H1 (cell line): Measurements from ENCODE around the gene TEDC1. TPM values are rescaled to one million over a fixed set of nuclear protein-coding genes. Genes with fewer than 3 reads are reported as not detected.

Source experiments
- BACH1 ChIP-seq: IDR thresholded peaks from 2 replicates; pipeline ENCODE4 v1.6.1; 2012; ENCODE audit warnings: low read length, improper control_type of control experiment
- CEBPB ChIP-seq: IDR thresholded peaks from 2 replicates; pipeline ENCODE4 v1.6.1; 2012; ENCODE audit warnings: low read depth, low read length
- SIX5 ChIP-seq: IDR thresholded peaks from 2 replicates; pipeline ENCODE4 v1.6.1; 2011; ENCODE audit warnings: mild to moderate bottlenecking, low read depth, low read length
- polyA plus RNA-seq, 7 experiments: library from polyadenylated mRNA; depleted of rRNA in 3 of 7; stranded (reverse) in 5 of 7; unstranded in 2 of 7; fragments of >200 nt in 5 of 7; fragments of 200-250 nt in 2 of 7; gene quantifications; 1 replicate in 5 of 7; 2 replicates in 1 of 7; 4 replicates in 1 of 7; pipeline versions ENCODE4 v1.2.1 to v1.2.3, GENCODE V29; 2011 to 2013; ENCODE audit warnings: missing spikeins in 2 of 7, mixed read lengths in 2 of 7
- total RNA-seq: library from RNA; stranded (reverse); fragmentation: NEBNext Ultra II Directional; extraction: Animal tissue kit (Norgen Biotek cat#: 25700); gene quantifications from 2 replicates; pipeline ENCODE4 v1.2.1, GENCODE V29; 2021

Gene TEDC1
- total and polyA plus RNA-seq, 2 of the 8 experiments (the other 6 are each of a cell fraction or from before 2014, with no cell fraction given), result 5.6 to 14.8 TPM

DNA sequence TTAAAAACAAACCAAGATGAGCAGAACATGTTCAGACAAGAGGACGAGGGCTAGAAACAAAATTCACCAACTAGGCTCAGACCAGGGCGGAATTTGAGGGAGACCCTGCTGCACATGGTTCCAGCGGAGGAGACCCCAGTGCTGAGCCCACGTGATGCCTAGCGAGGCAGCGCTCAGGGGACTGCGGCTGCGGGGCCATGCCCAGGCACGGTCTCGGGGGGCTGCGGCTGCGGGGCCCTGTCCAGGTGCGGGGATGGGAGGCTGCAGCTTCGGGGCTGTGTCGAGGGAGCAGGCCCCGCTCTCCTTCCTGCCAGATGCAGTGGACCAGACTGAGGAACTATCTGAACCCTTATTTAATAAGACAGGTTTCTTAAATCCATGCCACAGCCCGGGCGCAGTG, 29.1 kb upstream of the TEDC1 start (continued):
- TF ChIP-seq BACH1 (no peak), SIX5 (no peak), CEBPB (no peak)
